HG02798 (cell line): ENCODE results near the gene MYO1G.
"Not testable (repeated sequence)": the region's sequence is repeated elsewhere in the genome, so short reads cannot be mapped to it uniquely, and the experiment has no call there.

Source experiments
- ATAC-seq: cut with Tn5 transposase; IDR thresholded peaks from one replicate; pipeline ENCODE4 v1.9.1; 2021; ENCODE audit warnings: mild to moderate bottlenecking; ENCODE audit not compliant: unreplicated experiment, poor library complexity

MYO1G gene

DNA sequence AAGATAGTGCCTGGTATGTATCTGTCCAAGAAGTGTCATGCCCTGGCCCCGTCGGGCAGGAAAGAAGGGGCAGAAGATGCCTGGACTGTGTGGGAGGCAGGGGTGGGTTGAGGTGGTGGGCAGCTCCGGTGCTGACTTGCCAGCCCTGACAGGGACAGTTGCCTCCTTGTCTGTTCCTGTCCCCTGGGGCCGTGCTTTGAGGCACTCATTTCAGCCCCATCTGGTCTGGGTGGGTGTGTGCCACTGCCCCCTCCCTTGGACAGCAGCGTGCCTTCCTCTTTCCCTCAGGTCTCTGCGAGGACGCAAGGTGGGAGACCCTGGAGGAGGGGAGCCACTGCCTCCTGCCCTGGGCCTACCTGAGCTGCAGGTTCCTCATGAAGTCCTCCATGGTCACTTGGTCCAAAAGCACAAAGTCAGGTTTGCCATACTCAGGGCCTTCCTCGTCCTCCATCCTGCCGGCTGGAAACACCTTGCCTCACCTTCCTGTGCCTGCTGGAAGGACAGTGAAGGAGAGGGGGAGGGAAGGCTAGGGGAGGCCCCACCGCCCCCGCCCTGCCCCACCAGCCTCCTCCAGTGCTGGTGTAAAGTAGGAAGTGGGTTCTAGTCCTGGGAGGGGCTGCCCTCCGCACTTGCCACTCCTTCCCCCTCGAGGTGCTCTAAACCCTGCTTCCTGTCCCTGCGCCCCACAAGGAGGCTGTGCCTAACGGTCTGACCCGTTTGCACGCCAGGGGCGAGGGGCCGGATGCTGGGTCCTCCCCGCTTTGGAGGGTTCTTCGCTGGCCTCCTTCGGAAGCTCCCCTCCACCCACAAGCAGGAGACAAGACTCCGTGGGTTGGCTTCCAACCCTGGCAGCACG is at the start of gene MYO1G:
MYO1G (minus strand) TSS at position 505 of the 856 bp plus-strand sequence; CDS start at position 451, 54 bp downstream.
- peak; percentile 62 for ATAC-seq

DNA sequence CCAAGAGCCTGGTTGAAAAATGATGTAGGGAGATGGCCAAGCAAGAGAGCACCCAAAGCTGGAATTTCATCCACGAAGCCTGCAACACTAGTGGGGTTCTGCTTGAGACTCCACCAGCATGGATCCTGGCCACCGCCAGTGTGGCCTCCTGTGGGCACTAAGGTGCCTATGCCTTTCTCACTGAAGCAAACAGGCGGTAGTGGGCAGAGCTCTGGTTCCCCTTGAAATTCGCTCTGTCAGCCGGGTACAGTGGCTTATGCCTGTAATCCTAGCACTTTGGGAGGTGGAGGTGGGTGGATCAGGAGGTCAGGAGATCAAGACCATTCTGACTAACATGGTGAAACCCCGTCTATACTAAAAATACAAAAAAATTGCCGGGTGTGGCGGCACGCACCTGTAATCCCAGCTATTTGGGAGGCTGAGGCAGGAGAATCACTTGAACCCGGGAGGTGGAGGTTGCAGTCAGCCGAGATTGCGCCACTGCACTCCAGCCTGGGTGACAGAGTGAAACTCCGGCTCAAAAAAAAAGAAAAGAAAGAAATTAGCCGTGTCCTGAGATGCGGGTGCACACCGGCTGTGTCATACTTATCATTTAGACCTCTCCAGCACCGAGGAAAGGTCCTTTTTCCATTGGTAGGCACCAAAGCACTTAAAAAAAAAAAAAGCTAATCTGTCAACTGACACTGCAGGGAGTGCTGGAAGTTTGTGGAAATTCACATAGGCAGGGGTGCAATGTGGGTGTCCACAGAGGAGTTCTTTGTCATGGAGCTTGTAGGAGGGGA is 49.5 kb upstream of the MYO1G start:
- no peak for ATAC-seq

DNA sequence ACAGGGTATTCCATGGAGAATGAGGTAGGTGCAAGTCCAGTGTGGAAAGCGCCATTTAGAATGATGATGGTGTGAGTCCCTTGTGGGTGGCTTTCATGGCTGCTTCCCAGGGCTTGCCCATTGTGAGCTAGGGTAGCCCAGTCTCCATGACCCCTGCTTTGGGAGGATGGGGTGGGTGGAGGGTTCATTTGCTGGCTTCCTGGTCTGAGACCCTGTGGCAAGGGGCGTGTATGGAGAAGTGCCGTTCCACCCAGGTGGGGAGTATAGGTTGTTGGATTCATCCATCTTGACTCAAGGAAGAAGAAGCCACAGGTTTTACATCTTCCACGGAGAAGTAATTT is 48.9 kb upstream of the MYO1G start:
- ATAC-seq, result peak; percentile 7

DNA sequence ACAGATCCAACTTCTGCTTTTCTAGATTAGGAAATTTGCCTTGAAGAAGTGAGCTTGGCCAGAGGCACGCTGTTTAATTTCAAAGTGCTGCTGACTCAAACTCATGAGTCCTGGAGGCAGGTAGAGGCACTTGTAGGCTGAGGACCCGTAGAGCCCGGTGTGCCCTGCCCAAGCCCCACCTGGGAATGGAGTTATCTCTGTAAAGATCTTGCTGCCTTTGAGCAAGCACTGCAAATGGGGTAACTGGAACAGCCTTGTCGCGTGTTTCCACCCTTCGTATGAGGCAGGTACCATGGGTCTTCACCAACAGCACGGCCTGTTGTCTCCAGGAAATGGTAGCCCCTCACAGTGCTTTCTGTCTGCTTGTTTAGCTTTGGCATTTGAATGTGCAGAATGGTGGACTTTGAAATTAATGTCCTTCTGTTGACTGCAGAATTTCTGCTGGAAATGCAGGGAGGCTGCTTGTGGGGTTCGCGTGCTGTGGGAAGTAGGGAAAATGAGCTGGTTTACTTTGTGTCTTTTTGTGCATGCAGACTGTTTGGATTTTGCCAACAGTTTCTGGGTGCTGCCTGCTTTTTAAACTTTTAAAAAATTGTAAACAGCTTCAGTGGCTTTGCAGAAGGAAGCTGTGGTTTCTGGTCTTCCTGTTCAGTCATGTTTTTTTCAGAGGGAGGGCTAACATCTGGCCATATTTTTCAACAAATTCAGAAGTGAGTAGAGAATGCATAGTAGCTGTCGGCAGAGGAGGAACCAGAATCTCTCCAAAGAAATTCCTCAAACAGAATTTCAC is 48.4 kb upstream of the MYO1G start:
- ATAC-seq, result peak; percentile 59

DNA sequence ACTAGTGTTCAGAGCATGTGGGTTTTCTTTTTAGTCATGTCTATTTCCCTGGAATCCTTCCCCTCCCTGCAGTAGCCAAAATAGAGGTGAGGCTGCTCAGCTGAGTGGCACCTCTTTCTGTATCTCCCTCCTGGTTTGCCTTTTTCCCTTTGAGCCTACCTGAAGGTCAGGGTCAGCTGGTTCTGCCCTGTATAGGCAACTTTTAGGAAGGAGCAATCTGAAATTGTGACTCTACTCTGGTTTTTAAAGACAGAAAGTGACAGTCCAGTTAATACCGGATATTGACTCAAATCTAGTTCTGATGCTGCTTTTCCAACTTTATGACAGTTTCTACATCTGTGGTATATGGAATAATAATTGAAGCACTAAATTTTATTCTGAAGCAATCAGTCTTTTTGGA is 47.2 kb upstream of the MYO1G start:
- ATAC-seq, result no peak

DNA sequence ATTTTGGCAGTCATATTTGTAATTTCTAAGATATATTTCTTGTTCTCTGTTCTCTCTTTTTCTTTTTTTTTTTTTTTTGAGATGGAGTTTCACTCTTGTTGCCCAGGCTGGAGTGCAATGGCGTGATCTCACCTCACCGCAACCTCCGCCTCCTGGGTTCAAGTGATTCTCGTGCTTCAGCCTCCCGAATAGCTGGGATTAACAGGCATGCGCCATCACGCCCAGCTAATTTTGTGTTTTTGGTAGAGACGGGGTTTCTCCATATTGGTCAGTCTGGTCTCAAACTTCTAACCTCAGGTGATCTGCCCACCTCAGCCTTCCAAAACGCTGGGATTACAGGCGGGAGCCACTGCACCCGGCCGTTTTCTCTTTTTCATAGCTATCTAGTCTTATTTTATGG is 46.7 kb upstream of the MYO1G start:
- ATAC-seq, result not testable (repeated sequence)

DNA sequence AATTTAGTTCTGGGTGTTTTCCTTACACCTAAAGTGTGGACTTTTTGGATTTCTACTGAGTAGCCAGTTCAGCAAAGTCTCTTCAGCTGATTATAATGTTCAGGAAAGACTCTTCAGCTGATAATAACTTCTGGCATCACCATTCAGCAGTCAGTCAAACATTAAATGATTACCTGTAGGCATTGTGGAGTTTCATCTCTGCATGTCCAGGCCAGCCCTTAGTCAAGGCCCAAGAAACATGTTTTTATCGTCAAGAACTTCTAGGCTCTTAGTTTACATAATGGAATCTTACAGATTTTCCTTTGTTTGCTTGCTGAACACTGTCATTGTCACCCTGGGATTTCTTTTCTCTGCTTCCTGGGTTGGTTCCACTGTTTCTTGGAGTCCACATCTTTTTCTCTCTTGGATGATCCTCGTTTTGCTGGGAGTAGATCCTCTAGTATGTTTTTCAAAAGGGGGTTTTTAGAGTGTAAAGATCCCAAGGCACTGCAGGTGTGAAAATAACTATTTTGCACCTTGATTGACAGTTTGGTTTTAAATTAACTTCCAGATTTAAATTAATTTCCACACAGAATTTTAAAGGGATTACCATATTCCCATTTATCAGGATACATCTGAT is 45.4 kb upstream of the MYO1G start:
- no peak for ATAC-seq

DNA sequence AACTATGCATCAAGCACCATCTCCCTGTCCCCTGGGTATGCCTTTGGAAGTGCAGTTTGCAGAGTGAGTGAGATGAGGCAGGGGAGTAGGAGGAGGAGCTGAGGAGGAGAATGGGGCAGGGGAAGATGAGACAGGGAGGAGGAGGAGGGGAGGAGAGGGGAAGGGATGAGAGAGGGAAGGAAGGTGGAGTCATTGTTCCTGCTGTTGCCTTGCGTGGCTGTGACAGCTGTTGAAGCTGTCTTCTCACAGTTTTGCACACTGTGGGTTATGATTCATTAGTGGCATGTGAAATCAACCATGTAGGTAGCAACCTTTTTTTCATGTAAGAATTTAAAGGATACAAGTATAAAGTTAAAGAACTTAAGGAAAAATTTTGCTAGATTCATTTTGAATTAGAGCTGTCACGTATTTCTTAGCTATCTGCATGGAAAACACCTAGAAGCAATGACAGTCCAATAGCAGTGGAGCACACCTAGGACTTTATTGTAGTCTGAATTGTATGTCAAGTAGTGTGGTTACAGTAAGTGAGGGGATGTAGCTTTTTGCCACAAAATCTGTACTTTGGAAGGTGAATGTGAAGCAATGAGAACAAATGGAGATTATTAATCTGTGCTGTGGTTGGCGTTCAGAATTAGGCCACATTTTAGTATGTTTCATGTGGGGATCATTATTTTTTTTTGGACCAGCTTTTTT is 42.9 kb upstream of the MYO1G start:
- peak; percentile 52 for ATAC-seq

DNA sequence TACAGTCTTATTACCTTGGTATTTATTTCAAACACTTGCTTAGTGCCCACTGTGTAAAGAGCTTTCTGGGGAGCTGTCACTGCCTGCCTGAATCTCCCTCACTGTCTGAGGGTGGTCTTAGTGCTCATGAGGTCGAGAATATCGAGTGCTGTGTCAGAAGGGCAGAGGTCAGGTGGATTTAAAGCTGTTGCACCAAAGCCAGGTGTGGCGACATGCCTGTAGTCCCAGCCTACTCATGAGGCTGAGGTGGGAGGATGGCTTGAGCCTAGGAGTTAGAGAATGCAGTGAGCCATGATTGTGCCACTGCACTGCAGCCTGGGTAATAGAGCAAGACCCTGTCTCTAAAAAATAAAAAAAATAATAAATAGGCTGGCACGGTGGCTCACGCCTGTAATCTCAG is 42.1 kb upstream of the MYO1G start:
- ATAC-seq, result no peak

DNA sequence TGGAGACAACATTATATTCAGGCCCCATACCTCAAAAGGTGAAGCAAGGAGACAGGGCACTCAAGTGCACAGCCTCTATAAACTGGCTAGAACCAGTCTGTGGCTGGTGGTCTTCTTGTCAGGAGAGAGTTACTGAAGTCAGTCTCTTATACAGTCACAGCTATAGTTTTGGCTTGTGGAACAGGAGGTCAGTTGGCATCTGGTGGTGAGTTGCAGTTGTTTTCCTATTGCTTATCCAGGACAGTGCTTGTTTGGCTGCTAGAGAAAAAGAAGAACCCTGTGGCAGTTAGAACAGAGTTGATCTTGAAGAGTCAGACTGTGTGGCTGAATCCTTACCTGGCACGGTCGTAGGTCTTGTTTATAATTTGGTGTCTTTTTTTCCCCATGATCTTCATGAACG is 38.4 kb upstream of the MYO1G start:
- ATAC-seq, result no peak

DNA sequence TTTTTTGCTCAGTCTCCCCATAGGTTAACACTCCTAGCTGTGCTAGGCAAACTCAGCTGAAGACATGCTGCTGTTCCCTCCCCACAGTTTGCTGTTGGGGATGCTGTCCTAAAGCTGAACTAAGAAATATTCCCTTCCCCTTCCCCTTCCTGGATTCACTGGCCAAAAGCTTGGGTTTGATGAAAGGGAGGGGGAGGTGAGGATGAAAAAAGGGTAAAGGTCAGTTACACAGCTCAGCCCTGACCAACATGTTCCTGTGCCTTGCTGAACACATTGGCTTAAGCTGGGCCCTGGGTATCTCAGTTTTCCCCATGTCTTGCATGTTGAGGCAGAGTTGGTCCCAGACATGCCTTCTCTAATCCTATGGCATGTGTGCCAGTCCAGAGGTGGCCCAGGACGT is 36.5 kb upstream of the MYO1G start:
- no peak for ATAC-seq

DNA sequence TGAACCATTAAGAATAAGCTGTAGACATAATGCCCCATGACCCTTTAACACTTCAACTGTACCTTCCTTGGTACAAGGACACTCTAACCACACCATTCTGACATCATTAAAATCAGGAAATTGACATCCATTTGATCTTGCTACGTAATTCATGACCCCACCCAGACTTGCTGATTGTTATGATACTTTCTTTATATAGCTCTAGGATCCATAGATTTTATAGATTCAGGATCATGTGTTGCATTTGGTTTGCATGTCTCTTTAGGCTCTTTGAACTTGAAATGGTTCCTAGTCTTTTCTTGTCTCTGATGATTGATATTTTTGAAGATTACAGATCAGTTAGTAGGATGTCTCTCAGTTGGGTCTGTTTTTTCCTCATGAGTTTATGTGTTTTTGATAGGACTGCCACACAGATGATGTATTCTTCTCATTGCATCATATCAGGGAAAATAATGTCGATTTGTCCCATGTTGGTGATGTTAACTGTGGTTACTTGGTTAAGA is 34.7 kb upstream of the MYO1G start:
- no peak for ATAC-seq

DNA sequence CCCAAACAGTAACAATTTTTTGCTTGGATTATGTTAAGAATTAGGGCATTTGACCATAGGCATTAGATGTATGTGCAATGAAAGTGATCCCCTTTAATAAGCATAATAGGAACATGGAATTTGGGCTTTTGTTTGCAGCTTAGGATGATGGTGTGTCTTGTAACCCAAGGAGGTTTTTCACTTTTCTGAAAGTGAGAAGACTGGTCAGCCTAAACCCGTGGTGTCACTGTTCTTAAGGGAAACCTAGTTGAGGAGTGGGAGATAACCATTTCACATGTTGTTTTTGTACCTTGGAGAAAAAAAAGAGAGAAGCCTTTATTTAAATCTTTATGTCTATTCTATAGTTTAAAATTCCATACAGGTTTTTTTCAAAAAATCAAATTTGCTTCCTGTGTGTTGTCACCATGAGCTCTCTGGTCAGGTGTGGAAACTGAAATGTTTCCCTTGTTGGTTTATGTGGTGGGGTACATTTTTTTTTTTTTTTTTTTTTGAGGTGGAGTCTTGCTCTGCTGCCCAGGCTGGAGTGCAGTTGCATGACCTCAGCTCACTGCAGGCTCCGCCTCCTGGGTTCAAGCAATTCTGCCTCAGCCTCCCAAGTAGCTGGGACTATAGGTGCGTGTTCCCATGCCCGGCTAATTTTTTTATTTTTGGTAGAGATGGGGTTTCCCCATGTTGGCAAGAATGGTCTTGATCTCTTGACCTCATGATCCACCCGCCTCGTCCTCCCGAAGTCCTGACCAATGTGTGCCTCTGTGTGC is 28.9 kb upstream of the MYO1G start:
- peak; percentile 73 for ATAC-seq

DNA sequence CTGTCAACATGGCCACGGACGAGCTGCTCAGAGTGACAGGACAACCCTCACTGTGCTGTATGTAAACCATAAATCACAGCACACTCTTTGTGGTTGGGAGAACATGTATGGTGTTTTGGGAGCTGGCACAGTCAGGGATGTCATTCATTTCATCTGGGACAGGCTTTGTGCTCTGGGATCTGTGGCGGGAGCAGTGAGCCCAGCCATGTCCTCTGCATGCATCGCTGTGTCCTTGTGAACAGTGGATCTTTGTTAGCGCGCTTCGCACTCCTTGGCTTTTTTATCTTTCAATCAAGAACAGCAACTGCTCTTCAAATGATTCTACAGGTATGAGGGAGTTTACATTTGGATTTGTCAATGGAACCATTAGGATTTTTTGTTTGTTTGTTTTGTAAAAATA is 28.3 kb upstream of the MYO1G start:
- ATAC-seq, result no peak

DNA sequence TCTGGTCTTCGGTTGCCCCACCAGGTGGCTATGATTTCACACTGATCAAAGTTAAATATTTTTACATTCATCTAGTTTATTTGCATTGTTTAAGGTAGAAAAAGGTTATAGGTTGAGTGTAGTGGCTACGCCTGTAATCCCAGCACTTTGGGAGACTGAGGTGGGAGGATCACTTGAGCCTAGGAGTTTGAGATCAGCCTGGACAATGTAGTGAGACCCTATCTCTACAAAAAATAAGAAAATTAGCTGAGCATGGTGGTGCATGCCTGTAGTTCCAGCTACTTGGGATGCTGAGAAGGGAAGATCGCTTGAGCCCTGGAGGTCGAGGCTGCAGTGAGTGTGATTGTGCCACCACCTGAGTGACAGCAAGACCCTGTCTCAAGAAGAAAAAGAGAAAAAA is 25.0 kb upstream of the MYO1G start:
- no peak for ATAC-seq

DNA sequence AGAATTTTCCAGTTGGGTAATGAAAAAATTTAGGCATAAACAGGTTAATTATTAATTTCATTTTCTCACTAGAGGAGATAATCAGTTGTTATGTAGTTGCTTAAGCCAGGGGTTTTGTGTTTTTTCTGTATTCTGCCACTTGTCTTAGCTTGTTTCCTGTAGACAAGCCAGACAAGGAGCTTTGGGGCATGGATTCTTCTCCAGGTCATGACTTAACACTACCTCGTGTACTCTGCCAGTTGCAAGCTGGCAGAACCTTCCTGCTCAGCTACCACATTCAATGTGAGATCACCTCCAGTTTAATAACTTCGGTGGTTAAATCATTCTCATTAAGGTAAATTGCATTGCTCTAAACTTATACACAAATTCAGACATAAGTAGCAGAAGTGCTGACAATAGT is 23.0 kb upstream of the MYO1G start:
- no peak for ATAC-seq

DNA sequence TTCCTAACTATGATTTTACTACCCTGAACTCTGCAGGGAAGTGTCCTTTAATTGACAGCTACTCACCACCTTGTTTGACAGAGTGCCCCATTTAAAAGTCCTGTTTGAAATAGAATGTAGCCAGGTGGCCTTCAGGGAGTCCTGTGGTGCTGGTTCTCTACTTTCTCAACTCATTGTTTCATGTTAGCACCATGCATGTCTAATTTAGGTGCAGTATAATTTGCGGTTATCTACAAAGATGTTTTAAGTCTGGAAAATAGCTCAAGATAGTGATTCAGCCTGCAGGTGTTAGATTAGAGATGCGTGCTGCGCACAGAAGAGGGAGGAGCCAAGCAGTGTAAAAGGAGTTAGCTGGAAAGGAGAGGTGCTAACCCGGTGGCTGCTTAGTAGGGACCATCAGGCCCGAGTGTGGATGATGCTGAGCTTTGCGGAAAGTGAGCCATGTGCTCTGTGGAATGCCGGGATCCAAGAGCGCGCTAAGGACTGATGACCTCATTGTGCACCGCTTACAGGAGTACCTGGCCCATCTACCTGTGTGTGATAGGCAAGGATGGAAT is 22.4 kb upstream of the MYO1G start:
- peak; percentile 31 for ATAC-seq

DNA sequence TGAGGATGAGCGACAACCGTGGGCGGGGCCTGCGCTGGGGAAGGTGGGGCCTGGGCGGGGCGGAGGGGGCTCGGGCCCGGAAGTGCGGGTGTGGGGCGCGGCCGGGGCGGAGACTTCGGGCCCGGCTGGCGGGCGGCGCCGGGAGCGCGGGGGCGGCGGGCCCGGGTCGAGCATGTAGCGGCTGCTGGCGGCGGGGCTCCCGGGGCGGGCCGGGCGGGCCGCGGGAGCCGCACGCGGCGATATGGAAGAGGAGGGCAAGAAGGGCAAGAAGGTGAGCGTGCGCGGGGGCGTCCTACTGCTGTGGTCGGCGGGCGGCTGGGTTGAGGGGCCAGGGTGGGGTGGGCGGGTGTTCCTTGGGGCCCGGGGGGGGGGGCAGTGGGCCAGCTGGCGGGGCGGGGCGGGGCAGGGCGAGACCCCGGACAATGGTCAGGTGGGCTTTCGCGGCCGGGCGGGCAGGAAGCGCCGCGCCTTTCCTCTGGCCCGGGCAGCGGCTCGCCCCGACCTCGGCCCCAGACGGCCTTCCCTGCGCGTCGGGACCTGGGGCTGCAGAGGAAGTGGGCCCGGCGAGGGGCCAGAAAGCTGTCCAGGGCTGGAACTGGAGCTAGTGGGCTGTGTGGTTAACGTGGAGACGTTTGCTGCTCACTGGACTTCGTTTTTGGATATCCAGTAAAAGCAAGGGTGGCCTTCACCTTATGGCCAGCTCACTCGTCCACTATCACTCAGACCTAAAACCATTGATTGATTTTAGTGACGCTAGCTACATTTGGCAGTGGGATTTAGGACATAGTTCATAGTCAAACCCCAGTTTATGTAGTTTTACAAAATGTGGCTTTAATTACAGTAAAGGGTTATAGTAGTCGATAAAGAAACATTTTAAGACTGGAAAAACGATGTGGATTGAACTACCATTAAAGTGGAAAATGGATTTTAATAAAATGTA is 21.5 kb upstream of the MYO1G start, which contains the start of gene CCM2:
CCM2 (plus strand) TSS at position 109 of the 940 bp plus-strand sequence; CDS start at position 242, 133 bp downstream.
- peak; percentile 1 for ATAC-seq
